Measurements from ENCODE around the gene MRPL41.

GRCh38 chr9:137575716-137576411 is 24.2 kb downstream of the MRPL41 start:
- TF ChIP-seq CTCF (IDR thresholded peaks at IDR 0.05; ENCODE audit: borderline replicate concordance, extremely low read depth, low read length, poor library complexity, severe bottlenecking) = no peak
- TF ChIP-seq EZH2 (IDR thresholded peaks at IDR 0.05; ENCODE audit: borderline replicate concordance, low read depth, low read length, severe bottlenecking) = no peak
